Measurements from ENCODE around the gene EOLA2. TPM values are rescaled to one million over a fixed set of nuclear protein-coding genes. Genes with fewer than 3 reads are reported as not detected.
"Not testable (repeated sequence)": the region's sequence is repeated elsewhere in the genome, so short reads cannot be mapped to it uniquely, and the experiment has no call there.

Gene EOLA2
- total RNA-seq, 1 donor from 2014 or later: 11.2 TPM

DNA sequence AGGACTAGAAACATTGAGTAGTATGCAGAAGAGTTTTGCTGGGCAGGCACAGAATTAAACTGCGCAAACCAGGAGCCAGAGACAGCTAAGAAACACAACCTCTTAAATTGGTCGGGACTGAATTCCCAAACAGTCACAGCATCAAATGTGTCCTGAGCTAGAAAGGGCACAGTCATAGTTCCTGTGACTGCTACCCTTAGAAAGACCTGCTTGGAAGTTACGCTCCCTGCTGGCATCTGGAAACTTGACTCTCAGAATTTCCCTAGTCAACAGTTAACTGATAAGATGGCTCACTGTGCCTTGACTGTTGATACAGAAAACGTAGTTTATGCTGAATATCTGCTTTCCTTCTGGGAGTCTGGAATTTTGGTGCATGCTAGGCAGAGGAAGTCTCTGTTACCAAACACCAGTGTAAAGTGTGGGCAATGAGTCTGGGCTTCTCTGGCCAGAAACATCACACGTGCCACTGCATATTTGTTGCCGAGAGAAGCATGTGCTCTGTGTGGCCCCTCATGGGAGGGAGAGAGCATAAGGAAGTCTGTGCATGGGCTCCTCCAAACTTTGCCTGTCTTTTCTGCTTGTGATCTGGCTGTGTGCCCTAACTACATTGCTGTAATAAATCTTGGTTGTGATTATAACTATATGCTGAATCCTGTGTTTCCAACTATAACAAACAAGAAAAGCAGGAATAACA lies 11.6 kb upstream of the EOLA2 start:
- no peak overlapping the region for H3K9ac ChIP-seq
- H4K20me1 ChIP-seq (ENCODE audit: low read depth): no peaks in the 10 kb centered on the region
- no peak for DNase-seq (ENCODE audit: low spot score)
- Mint-ChIP-seq H3K9me3 (peaks cover 2% of the 10 kb centered on the region), H3K27ac (no peak overlapping the region), H3K4me3 (no peak overlapping the region), H3K27me3 (ENCODE audit: insufficient read depth, low read depth) (no peaks in the 10 kb centered on the region), H3K36me3 (no peaks in the 10 kb centered on the region), H3K4me1 (no peaks in the 10 kb centered on the region)
- no peak overlapping the region for H3K4me2 ChIP-seq
- H3K9me3 ChIP-seq (ENCODE audit: low read depth): no peaks in the 10 kb centered on the region
- H2AFZ ChIP-seq (replicated peaks): no peak overlapping the region
- no peaks in the 10 kb centered on the region for H3K27me3 ChIP-seq
- no peaks in the 10 kb centered on the region for H3F3A ChIP-seq (ENCODE audit: low read depth)
- H3K4me3 ChIP-seq: no peak overlapping the region
- H3K79me2 ChIP-seq (ENCODE audit: low read depth): no peaks in the 10 kb centered on the region
- H3K4me1 ChIP-seq: no peaks in the 10 kb centered on the region
- H3K27ac ChIP-seq: no peak overlapping the region
- no peak for TF ChIP-seq EZH2 (IDR thresholded peaks at IDR 0.05)
- TF ChIP-seq, protein P1, sequence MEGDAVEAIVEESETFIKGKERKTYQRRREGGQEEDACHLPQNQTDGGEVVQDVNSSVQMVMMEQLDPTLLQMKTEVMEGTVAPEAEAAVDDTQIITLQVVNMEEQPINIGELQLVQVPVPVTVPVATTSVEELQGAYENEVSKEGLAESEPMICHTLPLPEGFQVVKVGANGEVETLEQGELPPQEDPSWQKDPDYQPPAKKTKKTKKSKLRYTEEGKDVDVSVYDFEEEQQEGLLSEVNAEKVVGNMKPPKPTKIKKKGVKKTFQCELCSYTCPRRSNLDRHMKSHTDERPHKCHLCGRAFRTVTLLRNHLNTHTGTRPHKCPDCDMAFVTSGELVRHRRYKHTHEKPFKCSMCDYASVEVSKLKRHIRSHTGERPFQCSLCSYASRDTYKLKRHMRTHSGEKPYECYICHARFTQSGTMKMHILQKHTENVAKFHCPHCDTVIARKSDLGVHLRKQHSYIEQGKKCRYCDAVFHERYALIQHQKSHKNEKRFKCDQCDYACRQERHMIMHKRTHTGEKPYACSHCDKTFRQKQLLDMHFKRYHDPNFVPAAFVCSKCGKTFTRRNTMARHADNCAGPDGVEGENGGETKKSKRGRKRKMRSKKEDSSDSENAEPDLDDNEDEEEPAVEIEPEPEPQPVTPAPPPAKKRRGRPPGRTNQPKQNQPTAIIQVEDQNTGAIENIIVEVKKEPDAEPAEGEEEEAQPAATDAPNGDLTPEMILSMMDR (IDR thresholded peaks at IDR 0.05): no peak
- no peak for TF ChIP-seq EZH2phosphoT487 (IDR thresholded peaks at IDR 0.05)
- no peaks in the 10 kb centered on the region for H3K36me3 ChIP-seq

- H3K9ac ChIP-seq: no peak overlapping the region
- H2AFZ ChIP-seq (replicated peaks): no peak overlapping the region
- no peaks in the 10 kb centered on the region for H3F3A ChIP-seq (ENCODE audit: low read depth)
- Mint-ChIP-seq H3K27me3 (ENCODE audit: insufficient read depth, low read depth) (no peaks in the 10 kb centered on the region), H3K4me1 (no peaks in the 10 kb centered on the region), H3K36me3 (no peaks in the 10 kb centered on the region), H3K4me3 (no peak overlapping the region), H3K9me3 (peaks cover 5% of the 10 kb centered on the region), H3K27ac (no peak overlapping the region)
- no peak for DNase-seq (ENCODE audit: low spot score)
- H3K36me3 ChIP-seq: no peaks in the 10 kb centered on the region
- no peaks in the 10 kb centered on the region for H3K79me2 ChIP-seq (ENCODE audit: low read depth)
- H3K4me1 ChIP-seq: no peaks in the 10 kb centered on the region
- no peak overlapping the region for H3K4me2 ChIP-seq
- H3K4me3 ChIP-seq: no peak overlapping the region
- no peaks in the 10 kb centered on the region for H3K27me3 ChIP-seq
- H3K9me3 ChIP-seq (ENCODE audit: low read depth): no peaks in the 10 kb centered on the region
- H4K20me1 ChIP-seq (ENCODE audit: low read depth): no peaks in the 10 kb centered on the region
- TF ChIP-seq EZH2 (IDR thresholded peaks at IDR 0.05): no peak
- no peak overlapping the region for H3K27ac ChIP-seq
These were observed 9.7 kb upstream of the EOLA2 start for GRCh38 chrX:149948016-149948415.

GRCh38 chrX:149946932-149947331 lies 8.6 kb upstream of the EOLA2 start:
- H3K79me2 ChIP-seq (ENCODE audit: low read depth); H3K4me1 ChIP-seq; H3K27me3 ChIP-seq; H3K9me3 Mint-ChIP-seq; H4K20me1 ChIP-seq (ENCODE audit: low read depth); H3K9me3 ChIP-seq (ENCODE audit: low read depth); H3K27me3 Mint-ChIP-seq (ENCODE audit: insufficient read depth, low read depth); H3K4me3 ChIP-seq; H3K4me3 Mint-ChIP-seq; H3F3A ChIP-seq (ENCODE audit: low read depth); H3K9ac ChIP-seq; H3K27ac Mint-ChIP-seq; H2AFZ ChIP-seq (replicated peaks); H3K27ac ChIP-seq; DNase-seq (ENCODE audit: low spot score); H3K4me2 ChIP-seq; H3K36me3 ChIP-seq; H3K4me1 Mint-ChIP-seq; H3K36me3 Mint-ChIP-seq: not testable (repeated sequence)

- H3K9ac ChIP-seq; H3K4me3 ChIP-seq; H3K4me1 ChIP-seq; H4K20me1 ChIP-seq (ENCODE audit: low read depth); H3K36me3 Mint-ChIP-seq; H3K27me3 Mint-ChIP-seq (ENCODE audit: insufficient read depth, low read depth); H3K4me1 Mint-ChIP-seq; H2AFZ ChIP-seq (replicated peaks); H3K79me2 ChIP-seq (ENCODE audit: low read depth); H3K4me2 ChIP-seq; H3K4me3 Mint-ChIP-seq; DNase-seq (ENCODE audit: low spot score); H3K27me3 ChIP-seq; H3K27ac Mint-ChIP-seq; H3K9me3 Mint-ChIP-seq; H3F3A ChIP-seq (ENCODE audit: low read depth); H3K27ac ChIP-seq; H3K9me3 ChIP-seq (ENCODE audit: low read depth); H3K36me3 ChIP-seq: not testable (repeated sequence)
These were observed 7.5 kb upstream of the EOLA2 start for GRCh38 chrX:149945820-149946219.

- not testable (repeated sequence) for H3F3A ChIP-seq (ENCODE audit: low read depth); H2AFZ ChIP-seq (replicated peaks); H3K27ac ChIP-seq; H3K4me3 Mint-ChIP-seq; H4K20me1 ChIP-seq (ENCODE audit: low read depth); H3K9me3 ChIP-seq (ENCODE audit: low read depth); H3K36me3 Mint-ChIP-seq; H3K4me1 ChIP-seq; DNase-seq (ENCODE audit: low spot score); H3K36me3 ChIP-seq; H3K27ac Mint-ChIP-seq; H3K4me1 Mint-ChIP-seq; H3K27me3 Mint-ChIP-seq (ENCODE audit: insufficient read depth, low read depth); H3K27me3 ChIP-seq; H3K9ac ChIP-seq; H3K79me2 ChIP-seq (ENCODE audit: low read depth); H3K4me3 ChIP-seq; H3K4me2 ChIP-seq; H3K9me3 Mint-ChIP-seq
These were observed 6.9 kb upstream of the EOLA2 start for GRCh38 chrX:149945087-149945670.
